Retina (tissue), 1 donor: ENCODE measurements around the gene PVALEF.

Source experiments
- DNase-seq: peaks from one replicate; pipeline ENCODE4 v3.0.0-alpha.2; 2016

PVALEF gene

DNA sequence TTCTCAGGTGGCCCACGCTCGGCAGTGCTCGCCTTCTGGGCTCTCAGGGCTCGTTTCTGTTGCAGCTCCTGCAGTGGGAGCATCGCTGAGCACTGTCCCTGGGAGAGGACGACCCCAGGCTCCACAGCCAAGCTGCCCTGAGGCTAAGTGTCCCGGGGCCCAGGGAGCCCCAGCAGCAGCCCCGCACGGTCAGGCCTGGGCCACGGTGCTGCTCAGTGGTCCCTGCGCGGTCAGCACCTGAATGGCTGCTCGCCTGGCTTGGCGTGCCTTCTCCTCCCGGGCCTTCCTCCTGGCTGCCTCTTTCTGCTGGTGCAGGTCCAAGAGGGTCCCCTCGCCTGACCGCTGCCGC lies 34.1 kb downstream of the PVALEF start:
- DNase-seq, result no peak

- DNase-seq, result no peak
Measured at GRCh38 chr17:81200201-81200600, 34.9 kb downstream of the PVALEF start.

GRCh38 chr17:81200695-81201580 lies 35.6 kb downstream of the PVALEF start:
- DNase-seq, result peak; percentile 42

DNA sequence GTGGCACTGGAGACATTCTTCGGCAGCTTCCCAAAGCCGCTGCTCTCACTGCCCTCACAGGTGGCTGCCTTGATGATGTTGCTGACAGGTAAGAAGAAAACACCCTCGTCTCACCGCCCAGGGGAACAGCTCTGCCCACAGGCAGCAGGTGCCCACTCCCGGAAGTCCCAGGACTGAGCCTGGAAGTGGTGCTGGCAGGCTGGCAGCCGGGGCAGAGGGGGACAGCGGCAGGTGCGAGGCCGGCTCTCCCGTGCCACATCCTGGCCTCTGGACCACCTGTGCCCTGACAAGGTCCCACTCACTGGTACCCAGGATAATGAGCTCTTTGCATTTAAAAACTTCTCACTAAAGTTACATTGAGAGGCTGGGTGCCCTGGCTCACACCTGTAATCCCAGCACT lies 37.0 kb downstream of the PVALEF start:
- no peak for DNase-seq

DNA sequence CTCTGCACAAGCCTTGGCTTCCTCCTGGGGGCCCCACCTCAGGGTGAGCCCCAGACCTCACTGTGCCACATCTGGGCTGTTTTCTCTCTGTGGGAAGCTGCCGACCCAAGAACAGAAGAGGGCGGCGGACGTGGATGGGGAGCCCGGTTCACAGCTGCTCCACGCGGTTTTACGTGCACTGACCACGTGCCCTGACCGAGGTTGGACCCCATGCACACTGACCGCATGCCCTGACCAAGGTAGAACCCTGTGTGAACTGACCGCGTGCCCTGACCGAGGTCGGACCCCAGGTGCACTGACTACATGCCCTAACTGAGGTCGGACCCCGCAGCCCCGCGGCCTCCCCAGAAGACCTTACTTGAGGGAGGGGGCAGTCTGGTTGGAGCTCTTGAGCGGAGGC lies 37.8 kb downstream of the PVALEF start:
- DNase-seq, result no peak

- DNase-seq, result no peak
Measured at GRCh38 chr17:81204578-81204977, 39.3 kb downstream of the PVALEF start.

DNA sequence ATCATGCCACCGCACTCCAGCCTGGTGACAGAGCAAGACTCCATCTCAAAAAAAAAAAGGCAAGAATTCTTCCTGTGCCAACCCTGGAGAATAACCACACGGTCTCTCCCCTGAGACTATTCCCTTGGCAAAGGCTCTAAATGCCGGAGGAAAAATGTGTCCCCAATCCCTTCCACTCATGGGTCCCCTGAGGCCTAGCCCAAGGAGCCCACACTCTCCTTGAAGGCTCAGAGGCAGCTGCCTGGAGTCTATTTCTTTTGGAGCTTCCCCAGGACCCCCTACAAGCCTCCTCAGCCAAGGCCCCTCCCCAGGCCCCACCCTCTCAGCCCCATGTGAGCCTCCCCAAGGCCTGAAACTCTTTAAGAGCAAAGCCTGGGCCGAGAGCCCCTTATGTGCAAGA lies 40.9 kb downstream of the PVALEF start:
- DNase-seq, result no peak

- no peak for DNase-seq
Measured at GRCh38 chr17:81206657-81207056, 41.4 kb downstream of the PVALEF start.

- no peak for DNase-seq
Measured at GRCh38 chr17:81207610-81208581, 42.6 kb downstream of the PVALEF start.

DNA sequence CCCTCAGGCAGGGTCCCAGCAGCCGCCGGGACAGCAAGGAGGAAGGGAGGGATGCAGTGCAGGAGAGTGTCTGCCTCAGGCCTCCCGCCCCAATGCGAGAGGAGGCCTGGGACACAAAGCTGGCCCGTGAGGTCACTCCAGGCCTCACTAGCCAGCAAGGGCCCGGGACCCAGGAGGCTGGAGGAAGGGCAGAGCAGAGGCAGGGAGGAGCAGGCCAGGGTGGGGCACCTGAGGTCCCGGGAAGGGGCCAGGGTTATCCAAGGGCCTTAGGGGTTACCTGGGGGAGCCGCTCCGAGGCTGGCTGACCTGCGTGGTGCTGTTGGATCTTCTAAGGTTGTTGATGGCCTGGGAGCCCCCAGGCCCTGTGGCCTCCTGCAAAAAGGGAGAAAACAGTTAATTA lies 43.3 kb downstream of the PVALEF start:
- no peak for DNase-seq

DNA sequence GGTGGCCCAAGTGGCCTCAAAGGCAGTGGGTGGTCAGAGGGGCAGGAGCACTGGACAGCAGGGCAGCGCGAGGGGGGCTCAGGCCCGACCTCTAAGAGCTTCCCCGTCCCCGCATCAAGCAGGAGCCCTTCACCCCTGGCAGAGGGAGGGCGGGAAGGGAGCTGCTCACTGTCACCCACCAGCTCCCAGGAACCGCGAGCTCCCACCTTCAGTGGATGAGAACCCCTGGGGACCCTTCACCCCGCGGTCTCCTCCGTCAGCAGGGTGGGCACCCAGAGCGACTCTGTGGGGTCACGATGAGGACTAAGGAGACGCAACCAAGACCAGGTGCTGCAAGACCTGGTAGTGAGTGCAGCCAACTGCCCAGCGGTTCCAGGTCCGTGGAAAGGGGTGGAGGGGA lies 43.8 kb downstream of the PVALEF start:
- DNase-seq, result no peak

GRCh38 chr17:81210466-81210865 lies 45.2 kb downstream of the PVALEF start:
- DNase-seq, result no peak

- DNase-seq, result no peak
Measured at GRCh38 chr17:81210868-81211267, 45.6 kb downstream of the PVALEF start.

- DNase-seq, result no peak
Measured at GRCh38 chr17:81212365-81212764, 47.1 kb downstream of the PVALEF start.

DNA sequence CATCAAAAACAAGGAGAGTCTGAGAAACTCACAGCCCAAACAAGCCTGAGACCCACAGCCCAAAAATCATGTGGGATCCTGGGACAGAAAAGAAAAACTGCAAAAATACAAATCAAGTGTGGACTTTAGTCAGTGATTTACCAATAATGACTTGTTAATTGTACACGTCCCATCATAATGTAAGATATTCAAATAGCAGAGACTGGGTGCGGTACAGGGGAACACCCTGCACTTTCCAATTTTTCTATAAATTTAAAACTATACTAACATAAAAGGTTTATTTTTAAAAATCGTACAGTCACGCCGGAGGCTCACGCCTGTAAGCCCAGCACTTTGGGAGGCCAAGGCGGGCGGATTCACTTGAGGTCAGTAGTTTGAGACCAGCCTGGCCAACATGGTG lies 48.7 kb downstream of the PVALEF start:
- no peak for DNase-seq

- no peak for DNase-seq
Measured at GRCh38 chr17:81217491-81217890, 52.2 kb downstream of the PVALEF start.

GRCh38 chr17:81218459-81218858 lies 53.2 kb downstream of the PVALEF start:
- DNase-seq, result no peak

GRCh38 chr17:81218991-81219390 lies 53.7 kb downstream of the PVALEF start:
- no peak for DNase-seq

GRCh38 chr17:81219476-81220180 lies 54.3 kb downstream of the PVALEF start:
- DNase-seq, result no peak

DNA sequence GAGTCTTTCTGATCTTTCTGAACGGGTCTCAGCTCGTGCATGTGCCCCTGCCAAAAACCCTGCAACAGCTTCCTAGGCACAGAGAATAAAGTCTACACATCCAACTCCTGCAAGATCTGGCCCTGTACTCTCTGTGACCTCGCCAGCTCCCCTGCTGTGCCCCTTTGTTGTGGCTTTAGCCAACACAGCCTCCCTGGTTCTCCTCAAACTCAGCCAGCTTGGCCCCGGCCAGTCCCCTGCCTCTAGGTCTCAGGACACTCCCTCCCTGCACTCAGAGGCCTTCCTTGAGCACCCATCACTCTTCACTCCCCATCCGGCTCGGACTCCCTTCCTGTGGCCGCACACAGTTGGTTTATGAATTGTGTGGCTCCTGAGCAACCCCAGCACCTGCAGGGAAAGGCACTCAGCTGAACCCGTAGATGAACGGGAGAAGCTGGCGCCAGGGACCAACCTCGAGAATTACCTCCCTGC lies 56.1 kb downstream of the PVALEF start:
- no peak for DNase-seq

GRCh38 chr17:81221842-81222619 lies 56.7 kb downstream of the PVALEF start:
- DNase-seq, result peak; percentile 42

GRCh38 chr17:81222620-81222905 lies 57.3 kb downstream of the PVALEF start:
- DNase-seq, result no peak
